B cell (primary cell): ENCODE data around the gene PSMB10. TPM values are rescaled to one million over a fixed set of nuclear protein-coding genes. Genes with fewer than 3 reads are reported as not detected.

Experiments
- ATAC-seq: fragments of 200-7000 bp; cut with Tn5 transposase; one replicate; pipeline ENCODE4 v1.10.0; 2021; ENCODE audit warnings: low read depth, mild to moderate bottlenecking, moderate number of reproducible peaks, moderate library complexity
- CTCF ChIA-PET: fragments of 350-600 bp; sonication (Branson Sonifier 250); formaldehyde crosslinking; loops from one replicate; lab custom pipeline; 2021; ENCODE audit warnings: antibody characterized with exemption, inconsistent platforms; lab: Charles Lee
- POLR2A ChIA-PET: fragments of 350-600 bp; sonication (Branson Sonifier 250); formaldehyde crosslinking; loops from one replicate; lab custom pipeline; 2021; ENCODE audit warnings: antibody characterized with exemption; lab: Charles Lee
- DNase-seq: peaks from one replicate; pipeline ENCODE4 v3.0.0; 2013
- H2AFZ ChIP-seq: 2 replicates; pipeline ENCODE4 v1.6.1; 2012; ENCODE audit warnings: mild to moderate bottlenecking, low read depth, low read length; ENCODE audit not compliant: insufficient read depth, poor library complexity, severe bottlenecking
- H3K27ac ChIP-seq, 2 donors: 1 replicate in 1 of 2; 2 replicates in 1 of 2; pipeline ENCODE4 v1.5.1; 2012 to 2013; ENCODE audit warnings: low read length in 2 of 2, mild to moderate bottlenecking in 2 of 2, moderate library complexity in 1 of 2
- H3K27me3 ChIP-seq, 4 experiments: fragments of 200-600 bp in 1 of 4; sonication (generic) in 1 of 4; replicated peaks in 1 of 4; 1 replicate in 2 of 4; 2 replicates in 2 of 4; pipeline versions ENCODE4 v1.6.1 to v1.7.0; 2013 to 2016; ENCODE audit warnings: low read length in 3 of 4, mild to moderate bottlenecking in 2 of 4, mixed read lengths in 1 of 4, moderate library complexity in 1 of 4; ENCODE audit not compliant: insufficient read depth in 4 of 4, control insufficient read depth in 3 of 4; ENCODE audit errors: control extremely low read depth in 1 of 4
- H3K36me3 ChIP-seq, 2 experiments: replicated peaks in 1 of 2; 1 replicate in 1 of 2; 2 replicates in 1 of 2; pipeline versions ENCODE4 v1.6.1 to v1.7.1; 2013; ENCODE audit warnings: low read length in 1 of 2; ENCODE audit not compliant: insufficient read depth in 2 of 2, control insufficient read depth in 1 of 2; ENCODE audit errors: control extremely low read depth in 1 of 2, extremely low read depth in 1 of 2
- H3K4me1 ChIP-seq, 2 donors: fragments of 200-600 bp in 1 of 2; sonication (generic) in 1 of 2; 1 replicate in 1 of 2; 2 replicates in 1 of 2; pipeline versions ENCODE4 v1.5.1 to v1.6.1; 2013 to 2017; ENCODE audit warnings: low read length in 2 of 2; ENCODE audit not compliant: control insufficient read depth in 2 of 2, insufficient read depth in 2 of 2
- H3K4me2 ChIP-seq: replicated peaks from 2 replicates; pipeline ENCODE3; 2012; ENCODE audit warnings: mild to moderate bottlenecking, low read depth, low read length; ENCODE audit not compliant: poor library complexity, severe bottlenecking
- H3K4me3 ChIP-seq, 5 experiments: fragments of 200-600 bp in 1 of 5; sonication (generic) in 1 of 5; 1 replicate in 3 of 5; 2 replicates in 2 of 5; pipeline versions ENCODE4 v1.5.1 to v1.7.0; 2011 to 2016; ENCODE audit warnings: low read length in 4 of 5, mild to moderate bottlenecking in 4 of 5, low read depth in 2 of 5, control low read depth in 1 of 5, moderate library complexity in 1 of 5; ENCODE audit not compliant: insufficient read depth in 1 of 5; ENCODE audit errors: control extremely low read depth in 1 of 5, extremely low read depth in 1 of 5
- H3K79me2 ChIP-seq: fragments of 200-600 bp; sonication (generic); one replicate; pipeline ENCODE4 v1.6.0; 2016; ENCODE audit warnings: low read length; ENCODE audit not compliant: control insufficient read depth, insufficient read depth
- H3K9ac ChIP-seq: fragments of 200-600 bp; sonication (generic); 2 replicates; pipeline ENCODE4 v1.6.1; 2017; ENCODE audit warnings: mild to moderate bottlenecking, low read length, moderate library complexity
- H3K9me3 ChIP-seq, 3 donors: one replicate each; pipeline versions ENCODE4 v1.6.1 to v1.7.1; 2013; ENCODE audit warnings: low read length in 2 of 3; ENCODE audit not compliant: control insufficient read depth in 2 of 3, insufficient read depth in 1 of 3; ENCODE audit errors: control extremely low read depth in 1 of 3
- H4K20me1 ChIP-seq: 2 replicates; pipeline ENCODE4 v1.6.0; 2012; ENCODE audit warnings: mild to moderate bottlenecking, low read length; ENCODE audit not compliant: insufficient read depth, control insufficient read depth, poor library complexity, severe bottlenecking
- H3K27ac Mint-ChIP-seq: one replicate; pipeline ENCODE4 v1.8.0; 2021; ENCODE audit warnings: mixed read lengths
- H3K27me3 Mint-ChIP-seq: one replicate; pipeline ENCODE4 v1.8.0; 2021; ENCODE audit warnings: mixed read lengths
- H3K4me1 Mint-ChIP-seq: one replicate; pipeline ENCODE4 v1.8.0; 2021; ENCODE audit warnings: mixed read lengths
- H3K4me3 Mint-ChIP-seq: one replicate; pipeline ENCODE4 v1.8.0; 2021; ENCODE audit warnings: mixed read lengths
- H3K9me3 Mint-ChIP-seq: one replicate; pipeline ENCODE4 v1.8.0; 2022; ENCODE audit warnings: mixed read lengths; ENCODE audit not compliant: insufficient read depth
- EZH2 ChIP-seq: IDR thresholded peaks from 2 replicates; pipeline ENCODE4 v1.6.1; 2012; ENCODE audit warnings: borderline replicate concordance, low read depth, mild to moderate bottlenecking, moderate library complexity, low read length; ENCODE audit not compliant: insufficient read depth, poor library complexity, severe bottlenecking
- WGBS: methylation state at CpG from one replicate; pipeline ENCODE4 v1.1.5; 2013; ENCODE audit warnings: missing lambda C conversion rate; ENCODE audit not compliant: insufficient coverage; 5-methylcytosine and 5-hydroxymethylcytosine counted together
- intact Hi-C: fragments of 100-400 bp; cut with micrococcal nuclease; formaldehyde crosslinking; loops from one replicate; pipeline ENCODE4 v1.10.0; 2022
- polyA plus RNA-seq: library from polyadenylated mRNA; depleted of rRNA; stranded (reverse); fragments of >200 nt; gene quantifications from 2 replicates; pipeline ENCODE4 v1.2.3, GENCODE V29; 2012
- total RNA-seq, 2 donors: library from RNA; stranded (reverse); fragments of 120-200 nt in 1 of 2; gene quantifications; 1 replicate in 1 of 2; 2 replicates in 1 of 2; pipeline versions ENCODE4 v1.2.3 to v1.2.4, GENCODE V29; 2013 to 2022
- TF ChIP-seq, protein P1 (sequence below): fragments of 200-600 bp; IDR thresholded peaks from one replicate; pipeline ENCODE4 v1.8.0; 2022; ENCODE audit warnings: antibody characterized with exemption, mild to moderate bottlenecking

Gene PSMB10
- total and polyA plus RNA-seq, 2 donors (not counting 1 experiment from before 2014, with no cell fraction given): 167 to 176 TPM

DNA sequence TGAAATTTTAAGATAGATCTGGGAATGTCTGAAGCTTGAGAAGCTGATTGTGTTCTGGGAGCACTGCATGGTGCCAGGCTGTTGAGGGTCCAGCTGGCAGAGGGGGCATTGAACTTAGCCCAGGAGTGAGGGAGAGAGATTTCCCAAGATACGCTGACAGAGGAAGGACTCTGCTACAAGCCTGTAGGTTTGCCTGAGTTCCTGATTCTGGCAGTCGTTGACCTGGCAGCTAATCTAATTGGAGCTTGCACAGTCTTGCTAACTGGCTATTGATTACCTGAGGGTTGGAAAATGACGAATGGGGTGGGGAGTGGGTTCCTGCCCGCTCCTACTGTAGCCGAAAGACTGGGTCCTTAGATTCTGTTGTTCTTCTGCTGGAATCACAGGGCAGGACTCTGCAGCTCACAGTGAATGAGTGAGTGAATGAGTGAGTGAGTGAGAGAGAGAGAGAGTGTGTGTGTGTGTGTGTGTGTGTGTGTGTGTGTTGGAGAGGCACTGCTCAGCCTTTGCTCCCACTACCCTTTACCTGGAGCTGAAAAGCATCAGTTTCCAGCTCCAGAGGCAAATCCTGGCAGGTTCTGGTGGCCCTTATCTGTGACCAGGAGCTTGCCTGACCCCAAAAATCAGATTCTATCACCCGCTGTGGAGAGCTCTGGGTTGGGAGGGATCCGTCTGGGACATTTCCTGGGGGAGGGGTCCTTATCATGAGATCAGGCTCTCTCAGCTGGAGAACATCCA is 21.7 kb downstream of the PSMB10 start:
- intact Hi-C loops: no loop called here
- ATAC-seq (no peak), DNase-seq (no peak)
- H3K4me3 ChIP-seq: no peak overlapping the region
- TF ChIP-seq, protein P1, sequence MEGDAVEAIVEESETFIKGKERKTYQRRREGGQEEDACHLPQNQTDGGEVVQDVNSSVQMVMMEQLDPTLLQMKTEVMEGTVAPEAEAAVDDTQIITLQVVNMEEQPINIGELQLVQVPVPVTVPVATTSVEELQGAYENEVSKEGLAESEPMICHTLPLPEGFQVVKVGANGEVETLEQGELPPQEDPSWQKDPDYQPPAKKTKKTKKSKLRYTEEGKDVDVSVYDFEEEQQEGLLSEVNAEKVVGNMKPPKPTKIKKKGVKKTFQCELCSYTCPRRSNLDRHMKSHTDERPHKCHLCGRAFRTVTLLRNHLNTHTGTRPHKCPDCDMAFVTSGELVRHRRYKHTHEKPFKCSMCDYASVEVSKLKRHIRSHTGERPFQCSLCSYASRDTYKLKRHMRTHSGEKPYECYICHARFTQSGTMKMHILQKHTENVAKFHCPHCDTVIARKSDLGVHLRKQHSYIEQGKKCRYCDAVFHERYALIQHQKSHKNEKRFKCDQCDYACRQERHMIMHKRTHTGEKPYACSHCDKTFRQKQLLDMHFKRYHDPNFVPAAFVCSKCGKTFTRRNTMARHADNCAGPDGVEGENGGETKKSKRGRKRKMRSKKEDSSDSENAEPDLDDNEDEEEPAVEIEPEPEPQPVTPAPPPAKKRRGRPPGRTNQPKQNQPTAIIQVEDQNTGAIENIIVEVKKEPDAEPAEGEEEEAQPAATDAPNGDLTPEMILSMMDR: no peak
- TF ChIP-seq EZH2: no peak
- no peak overlapping the region for H3K27ac ChIP-seq
- no peak overlapping the region for H3K4me2 ChIP-seq
- no peak overlapping the region for H2AFZ ChIP-seq
- Mint-ChIP-seq H3K4me1 (peaks cover 1% of the 10 kb centered on the region), H3K27me3 (no peaks in the 10 kb centered on the region), H3K9me3 (no peaks in the 10 kb centered on the region), H3K27ac (no peak overlapping the region), H3K4me3 (no peak overlapping the region)
- H3K36me3 ChIP-seq: peaks cover 0 to 31% of the 10 kb centered on the region in 2 experiments
- 96% methylated on average over 5 of the region's 7 CpGs for WGBS
- peaks cover 59% of the 10 kb centered on the region for H4K20me1 ChIP-seq
- H3K9ac ChIP-seq: no peak overlapping the region
- H3K79me2 ChIP-seq: peaks cover 80% of the 10 kb centered on the region
- ChIA-PET CTCF (interaction anchor here (0.5 to 1.2 kb wide), 5 partner anchors 12 to 98 kb away, joined by 3 read pairs; partner anchors contain the start of gene NRN1L), POLR2A (interaction anchor here (0.6 to 0.7 kb wide), 2 partner anchors 135 to 182 kb away, joined by 3 to 4 read pairs; no protein-coding TSS in a partner anchor)
- no peaks in the 10 kb centered on the region for H3K9me3 ChIP-seq
- H3K4me1 ChIP-seq: peaks cover 0 to 3% of the 10 kb centered on the region in 2 donors
- H3K27me3 ChIP-seq: no peaks in the 10 kb centered on the region

DNA sequence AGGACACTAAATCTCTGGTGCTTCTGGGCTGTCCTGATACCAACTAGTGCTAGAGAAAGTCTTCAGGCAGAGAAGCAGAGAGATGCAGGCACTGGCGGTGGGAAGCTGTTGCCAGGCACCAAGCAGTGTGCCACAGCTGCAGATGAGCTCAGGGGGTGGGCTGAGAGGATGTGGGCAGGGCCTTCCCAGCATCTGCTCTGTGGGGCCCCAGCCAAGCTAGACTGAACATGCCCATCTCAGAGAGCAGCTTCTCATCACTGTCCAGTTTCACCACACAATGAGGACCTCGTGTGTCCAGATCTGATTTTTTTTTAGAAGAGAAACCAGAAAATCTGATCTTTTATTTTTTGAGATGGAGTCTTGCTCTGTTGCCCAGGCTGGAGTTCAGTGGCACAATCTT is 26.5 kb downstream of the PSMB10 start:
- H3K27me3 ChIP-seq: no peaks in the 10 kb centered on the region
- TF ChIP-seq, protein P1: no peak
- no peak for TF ChIP-seq EZH2
- H3K4me1 ChIP-seq: peaks cover 0 to 4% of the 10 kb centered on the region in 2 donors
- H3K4me2 ChIP-seq: no peak overlapping the region
- no peak for DNase-seq
- H3K4me3 Mint-ChIP-seq: no peak overlapping the region
- no peak overlapping the region for H3K27ac Mint-ChIP-seq
- ChIA-PET POLR2A (interaction anchor here (0.7 kb wide), 1 partner anchor 8 kb away, joined by 3 read pairs; no protein-coding TSS in a partner anchor), CTCF (interaction anchor here (1.2 to 1.9 kb wide), 2 partner anchors 26 to 225 kb away, joined by 3 to 6 read pairs; no protein-coding TSS in a partner anchor)
- ATAC-seq: no peak
- no peaks in the 10 kb centered on the region for H3K9me3 ChIP-seq
- no peak overlapping the region for H3K9ac ChIP-seq
- no peak overlapping the region for H3K27ac ChIP-seq
- intact Hi-C loops: no loop called here
- H3K4me3 ChIP-seq: no peak overlapping the region
- no peaks in the 10 kb centered on the region for H3K27me3 Mint-ChIP-seq
- peaks cover 26% of the 10 kb centered on the region for H4K20me1 ChIP-seq
- no peak overlapping the region for H2AFZ ChIP-seq
- H3K79me2 ChIP-seq: peaks cover 83% of the 10 kb centered on the region
- peaks cover 0 to 34% of the 10 kb centered on the region in 2 experiments for H3K36me3 ChIP-seq
- H3K4me1 Mint-ChIP-seq: peaks cover 2% of the 10 kb centered on the region
- no peaks in the 10 kb centered on the region for H3K9me3 Mint-ChIP-seq
- 38% methylated on average over 1 of the region's 2 CpGs for WGBS
